Testis (tissue), 3 donors: Measurements from ENCODE around the gene DLG2. TPM values are rescaled to one million over a fixed set of nuclear protein-coding genes. Genes with fewer than 3 reads are reported as not detected.

ENCODE experiments used
- DNase-seq: peaks from one replicate; pipeline ENCODE4 v3.0.0-alpha.2; 2019
- H3K27ac ChIP-seq, 2 donors: fragments of 200-600 bp; sonication (generic); one replicate each; pipeline ENCODE4 v1.5.1; 2019
- H3K27me3 ChIP-seq: fragments of 200-600 bp; sonication (generic); one replicate; pipeline ENCODE4 v1.5.1; 2019
- H3K36me3 ChIP-seq: fragments of 200-600 bp; sonication (generic); one replicate; pipeline ENCODE4 v1.5.1; 2017; ENCODE audit warnings: low read depth; ENCODE audit errors: missing control alignments
- H3K4me1 ChIP-seq: fragments of 200-600 bp; sonication (generic); one replicate; pipeline ENCODE4 v1.5.1; 2019
- H3K4me3 ChIP-seq, 2 donors: fragments of 200-600 bp; sonication (generic); one replicate each; pipeline ENCODE4 v1.5.1; 2017 to 2019
- H3K9me3 ChIP-seq: fragments of 200-600 bp; sonication (generic); one replicate; pipeline ENCODE4 v1.5.1; 2017
- CTCF ChIP-seq, 3 experiments: fragments of 450-650 bp in 2 of 3; fragments of 200-600 bp in 1 of 3; sonication (generic) in 1 of 3; IDR thresholded peaks; one replicate each; pipeline ENCODE4 v1.5.1; 2016 to 2019; ENCODE audit warnings: antibody characterized with exemption in 3 of 3, mild to moderate bottlenecking in 2 of 3, moderate library complexity in 1 of 3
- POLR2A ChIP-seq: fragments of 450-650 bp; IDR thresholded peaks from one replicate; pipeline ENCODE4 v1.6.1; 2017; ENCODE audit warnings: antibody characterized with exemption, mild to moderate bottlenecking, moderate library complexity
- WGBS, 2 donors: methylation state at CpG; one replicate each; pipeline ENCODE4 v1.1.5; 2018; 5-methylcytosine and 5-hydroxymethylcytosine counted together
- intact Hi-C: fragments of 100-400 bp; cut with DNase I; formaldehyde crosslinking; loops from one replicate; pipeline ENCODE4 v1.15.1; 2023; ENCODE audit warnings: low total_unique reads
- polyA plus RNA-seq: library from polyadenylated mRNA; stranded (reverse); fragments of 350-450 nt; fragmentation: Illumina TruSeq; extraction: RNeasy Lipid Tissue Mini Kit (QIAGEN cat#74804); gene quantifications from one replicate; pipeline ENCODE4 v1.2.3, GENCODE V29; 2014; ENCODE audit warnings: low read depth, low replicate concordance; ENCODE audit not compliant: insufficient read depth
- total RNA-seq, 2 donors: library from RNA; depleted of rRNA; stranded (reverse); fragments of >200 nt; gene quantifications; one replicate each; pipeline ENCODE4 v1.2.3, GENCODE V29; 2016

Gene DLG2
- total and polyA plus RNA-seq, 3 donors from 2014 or later = 13.8 to 23.0 (median 14.1) TPM

- Histone ChIP-seq H3K4me3 (no peak overlapping the region), H3K27me3 (no peaks in the 10 kb centered on the region), H3K27ac (no peak overlapping the region), H3K4me1 (no peaks in the 10 kb centered on the region), H3K36me3 (no peaks in the 10 kb centered on the region), H3K9me3 (no peaks in the 10 kb centered on the region)
- WGBS, 2 donors = 81 to 94% methylated on average over 2 of the region's 2 CpGs
- TF ChIP-seq CTCF (IDR thresholded peaks at IDR 0.05) (no peak), POLR2A (no peak)
- no peak for DNase-seq
- intact Hi-C loops = no loop called here
Measured at GRCh38 chr11:84234011-84234410, 1393.1 kb downstream of the DLG2 start.

GRCh38 chr11:84232511-84232910, 1394.6 kb downstream of the DLG2 start:
- intact Hi-C loops = no loop called here

GRCh38 chr11:84230402-84230801, 1396.7 kb downstream of the DLG2 start:
- no peaks in the 10 kb centered on the region for H3K9me3 ChIP-seq
- no peak overlapping the region for H3K4me3 ChIP-seq
- intact Hi-C loops = no loop called here
- H3K27ac ChIP-seq = no peak overlapping the region
- peaks cover 3% of the 10 kb centered on the region for H3K4me1 ChIP-seq
- no peak for TF ChIP-seq POLR2A
- no peak for TF ChIP-seq CTCF (IDR thresholded peaks at IDR 0.05)
- H3K27me3 ChIP-seq = no peaks in the 10 kb centered on the region
- no peak for DNase-seq
- no peaks in the 10 kb centered on the region for H3K36me3 ChIP-seq
- 83 to 87% methylated on average over 3 of the region's 3 CpGs for WGBS, 2 donors

More at GRCh38 chr11:84232511-84232910, 1394.6 kb downstream of the DLG2 start:
- Histone ChIP-seq H3K27ac (no peak overlapping the region), H3K4me3 (no peak overlapping the region), H3K4me1 (peaks cover 3% of the 10 kb centered on the region), H3K36me3 (no peaks in the 10 kb centered on the region), H3K9me3 (no peaks in the 10 kb centered on the region), H3K27me3 (no peaks in the 10 kb centered on the region)
- TF ChIP-seq CTCF (IDR thresholded peaks at IDR 0.05) = no peak
- no peak for TF ChIP-seq POLR2A
- no peak for DNase-seq

- DNase-seq = peak; percentile 25
- intact Hi-C loops = no loop called here
- Histone ChIP-seq H3K4me1 (peaks cover 3% of the 10 kb centered on the region), H3K36me3 (no peaks in the 10 kb centered on the region), H3K27me3 (no peaks in the 10 kb centered on the region), H3K9me3 (no peaks in the 10 kb centered on the region), H3K27ac (no peak overlapping the region), H3K4me3 (no peak overlapping the region)
- TF ChIP-seq POLR2A (no peak), CTCF (IDR thresholded peaks at IDR 0.05) (no peak)
- 35 to 36% methylated on average over 3 of the region's 3 CpGs for WGBS, 2 donors
Measured at GRCh38 chr11:84227970-84228665, 1399.0 kb downstream of the DLG2 start.

GRCh38 chr11:84224042-84224441, 1403.1 kb downstream of the DLG2 start:
- Histone ChIP-seq H3K27me3 (no peaks in the 10 kb centered on the region), H3K27ac (no peak overlapping the region), H3K36me3 (no peaks in the 10 kb centered on the region), H3K4me3 (no peak overlapping the region), H3K9me3 (no peaks in the 10 kb centered on the region), H3K4me1 (peaks cover 3% of the 10 kb centered on the region)
- WGBS, 2 donors = 93 to 96% methylated on average over 1 of the region's 1 CpG
- intact Hi-C loops = no loop called here
- no peak for DNase-seq
- TF ChIP-seq CTCF (IDR thresholded peaks at IDR 0.05) (no peak), POLR2A (no peak)
